Measurements from ENCODE around the gene GPR17.

DNA sequence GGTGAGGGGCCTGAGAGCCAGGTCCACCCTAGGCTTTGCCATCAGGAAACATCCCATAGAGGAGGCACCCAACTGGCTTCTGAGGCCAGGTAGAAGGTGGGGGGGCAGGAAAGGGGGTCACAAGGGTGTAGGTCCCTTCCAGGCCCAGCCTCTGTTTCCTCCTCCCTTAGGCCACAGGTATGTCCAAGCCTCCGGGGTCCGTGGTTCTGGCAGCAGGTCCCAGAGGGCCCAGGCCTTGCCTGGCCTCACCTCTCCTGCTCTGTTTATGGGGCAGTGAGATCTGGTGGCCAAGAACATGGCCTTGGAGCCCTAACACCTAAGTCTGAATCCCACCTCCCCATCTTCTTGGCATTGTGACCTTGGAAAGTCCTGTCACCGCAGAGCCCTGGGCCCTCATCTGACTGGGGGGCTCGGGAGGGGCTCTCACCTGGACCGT is 21.6 kb upstream of the GPR17 start:
- TF ChIP-seq POLR2A (IDR thresholded peaks at IDR 0.05) (no peak), EP300 (IDR thresholded peaks at IDR 0.05) (no peak), POLR2AphosphoS5 (IDR thresholded peaks at IDR 0.05) (no peak)
- TF ChIP-seq, protein P1, sequence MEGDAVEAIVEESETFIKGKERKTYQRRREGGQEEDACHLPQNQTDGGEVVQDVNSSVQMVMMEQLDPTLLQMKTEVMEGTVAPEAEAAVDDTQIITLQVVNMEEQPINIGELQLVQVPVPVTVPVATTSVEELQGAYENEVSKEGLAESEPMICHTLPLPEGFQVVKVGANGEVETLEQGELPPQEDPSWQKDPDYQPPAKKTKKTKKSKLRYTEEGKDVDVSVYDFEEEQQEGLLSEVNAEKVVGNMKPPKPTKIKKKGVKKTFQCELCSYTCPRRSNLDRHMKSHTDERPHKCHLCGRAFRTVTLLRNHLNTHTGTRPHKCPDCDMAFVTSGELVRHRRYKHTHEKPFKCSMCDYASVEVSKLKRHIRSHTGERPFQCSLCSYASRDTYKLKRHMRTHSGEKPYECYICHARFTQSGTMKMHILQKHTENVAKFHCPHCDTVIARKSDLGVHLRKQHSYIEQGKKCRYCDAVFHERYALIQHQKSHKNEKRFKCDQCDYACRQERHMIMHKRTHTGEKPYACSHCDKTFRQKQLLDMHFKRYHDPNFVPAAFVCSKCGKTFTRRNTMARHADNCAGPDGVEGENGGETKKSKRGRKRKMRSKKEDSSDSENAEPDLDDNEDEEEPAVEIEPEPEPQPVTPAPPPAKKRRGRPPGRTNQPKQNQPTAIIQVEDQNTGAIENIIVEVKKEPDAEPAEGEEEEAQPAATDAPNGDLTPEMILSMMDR (IDR thresholded peaks at IDR 0.05) = no peak

All from suprapubic skin (tissue), 4 donors.